GM21717 (cell line): Measurements from ENCODE around the gene ZBTB43.

Source experiments
- ATAC-seq: cut with Tn5 transposase; IDR thresholded peaks from one replicate; pipeline ENCODE4 v1.9.1; 2021; ENCODE audit warnings: mild to moderate bottlenecking, moderate library complexity; ENCODE audit not compliant: unreplicated experiment

The ZBTB43 gene

GRCh38 chr9:126853667-126854066 lies 48.8 kb downstream of the ZBTB43 start:
- no peak for ATAC-seq

GRCh38 chr9:126854734-126855133 lies 49.9 kb downstream of the ZBTB43 start:
- no peak for ATAC-seq

GRCh38 chr9:126856326-126856877 lies 51.6 kb downstream of the ZBTB43 start:
- no peak for ATAC-seq

- no peak for ATAC-seq
These were observed 52.6 kb downstream of the ZBTB43 start for GRCh38 chr9:126857261-126857960.

GRCh38 chr9:126859111-126859510 lies 54.3 kb downstream of the ZBTB43 start:
- ATAC-seq: no peak

GRCh38 chr9:126860077-126860756 lies 55.4 kb downstream of the ZBTB43 start, which contains the start of gene ZBTB34:
Gene ZBTB34, plus strand, starts transcription at chr9:126860639. Its CDS starts 18,761 bp downstream, at chr9:126879400.
- ATAC-seq: peak; percentile 60

GRCh38 chr9:126860757-126861466 lies 56.1 kb downstream of the ZBTB43 start:
- peak; percentile 15 for ATAC-seq

- ATAC-seq: no peak
These were observed 56.9 kb downstream of the ZBTB43 start for GRCh38 chr9:126861707-126862103.

- no peak for ATAC-seq
These were observed 57.4 kb downstream of the ZBTB43 start for GRCh38 chr9:126862104-126862761.

- no peak for ATAC-seq
These were observed 59.9 kb downstream of the ZBTB43 start for GRCh38 chr9:126864771-126865170.

GRCh38 chr9:126869368-126869767 lies 64.5 kb downstream of the ZBTB43 start:
- ATAC-seq: no peak

- ATAC-seq: no peak
These were observed 67.7 kb downstream of the ZBTB43 start for GRCh38 chr9:126872516-126872915.

- ATAC-seq: no peak
These were observed 69.9 kb downstream of the ZBTB43 start for GRCh38 chr9:126874546-126875314.

- ATAC-seq: no peak
These were observed 71.1 kb downstream of the ZBTB43 start for GRCh38 chr9:126875756-126876510.

GRCh38 chr9:126876531-126876930 lies 71.7 kb downstream of the ZBTB43 start:
- ATAC-seq: no peak

- no peak for ATAC-seq
These were observed 72.6 kb downstream of the ZBTB43 start for GRCh38 chr9:126877418-126877817.

GRCh38 chr9:126879288-126879687 lies 74.4 kb downstream of the ZBTB43 start:
- no peak for ATAC-seq

GRCh38 chr9:126880226-126880946 lies 75.5 kb downstream of the ZBTB43 start:
- ATAC-seq: no peak

- ATAC-seq: no peak
These were observed 76.1 kb downstream of the ZBTB43 start for GRCh38 chr9:126880947-126881332.
